ENCODE data around the gene DENND2C. TPM values are rescaled to one million over a fixed set of nuclear protein-coding genes. Genes with fewer than 3 reads are reported as not detected.
A peak's percentile ranks its signal among the peaks of the same experiment; 100 is the strongest.

DENND2C gene
- total RNA-seq (1 to 10 TPM in 3 of 5 experiments, under 1 TPM in 2; 0.27 to 1.6 (median 1.0) TPM), polyA plus RNA-seq (under 1 TPM; 0.28 to 0.89 TPM), total RNA-seq (5.4 reads per million, percentile 25 among the genes with 10 or more reads in this experiment)

GRCh38 chr1:114669562-114670082 lies at the start of gene DENND2C:
Gene DENND2C, minus strand, starts transcription at chr1:114670049. Its CDS starts 44,065 bp downstream, at chr1:114625984.
- intact Hi-C loops (cut with micrococcal nuclease) = loop anchor here (1.0 to 10.0 kb wide), 12 partner anchors 47 to 1597 kb away; partner anchors contain the start of genes BCAS2 (in 2 of the 2), CSDE1 (in 2 of the 2), NRAS (in 2 of the 2) and LRIG2 (in 1 of the 2)

GRCh38 chr1:114719424-114719787 lies 49.6 kb upstream of the DENND2C start:
- no peak for ATAC-seq
- Mint-ChIP-seq H3K27ac (peak overlapping the region in 1 of 9 donors; percentile 32), H3K4me3 (no peak overlapping the region), H3K36me3 (peaks cover 23 to 52% (median 32%) of the 10 kb centered on the region in 5 donors), H3K27me3 (no peaks in the 10 kb centered on the region), H3K9me3 (peaks cover 0 to 5% (median 0%) of the 10 kb centered on the region in 11 donors), H3K4me1 (peaks cover 10 to 24% (median 17%) of the 10 kb centered on the region in 7 donors)
- no peaks in the 10 kb centered on the region for H3K9me3 ChIP-seq (ENCODE audit: control insufficient read depth in 2 of 3, low read length in 3 of 3)
- no peak overlapping the region for H3K27ac ChIP-seq (ENCODE audit: low read depth, low read length)
- H3K36me3 ChIP-seq (ENCODE audit: control insufficient read depth in 2 of 3, insufficient read depth in 3 of 3, low read length in 3 of 3) = peaks cover 32 to 67% (median 45%) of the 10 kb centered on the region in 3 experiments
- intact Hi-C loops (cut with micrococcal nuclease) = loop anchor here in 1 of 2 donors (5.0 kb wide), 1 partner anchor 2002 kb away; the partner anchor contains the start of gene PPM1J
- H3K4me3 ChIP-seq (ENCODE audit: low read length) = no peak overlapping the region
- no peaks in the 10 kb centered on the region for H3K27me3 ChIP-seq (ENCODE audit: control insufficient read depth in 2 of 2, insufficient read depth in 2 of 2, low read length in 2 of 2)
- DNase-seq = no peak
- H3K4me1 ChIP-seq (ENCODE audit: control insufficient read depth in 2 of 2, insufficient read depth in 2 of 2, low read length in 2 of 2) = peaks cover 15 to 17% of the 10 kb centered on the region in 2 donors
- POLR2A ChIA-PET = interaction anchor here (0.6 to 1.4 kb wide), 3 partner anchors 38 to 139 kb away, joined by 3 to 4 read pairs (median 3); partner anchors contain the start of genes BCAS2 and CSDE1
- CTCF ChIA-PET = interaction anchor here (0.6 kb wide), 1 partner anchor 835 kb away, joined by 6 read pairs; no protein-coding TSS in a partner anchor

More at GRCh38 chr1:114669562-114670082, at the start of gene DENND2C:
- POLR2A ChIA-PET = interaction anchor here (1.5 kb wide), 1 partner anchor 159 kb away, joined by 4 read pairs; the partner anchor contains the start of gene TRIM33
- H3K9me3 Mint-ChIP-seq = peaks cover 0 to 1% (median 0%) of the 10 kb centered on the region in 11 donors
- ATAC-seq = peak; percentile 62
- no peak for DNase-seq
- Histone ChIP-seq H3K36me3 (ENCODE audit: control insufficient read depth in 2 of 3, insufficient read depth in 3 of 3, low read length in 3 of 3) (no peaks in the 10 kb centered on the region), H3K9me3 (ENCODE audit: control insufficient read depth in 2 of 3, low read length in 3 of 3) (no peaks in the 10 kb centered on the region), H3K4me3 (ENCODE audit: low read length) (peak within 1 kb of the TSS; percentile 77), H3K27me3 (ENCODE audit: control insufficient read depth in 2 of 2, insufficient read depth in 2 of 2, low read length in 2 of 2) (no peaks in the 10 kb centered on the region), H3K27ac (ENCODE audit: low read depth, low read length) (peak within 1 kb of the TSS; percentile 45), H3K4me1 (ENCODE audit: control insufficient read depth in 2 of 2, insufficient read depth in 2 of 2, low read length in 2 of 2) (no peaks in the 10 kb centered on the region)
- H3K27me3 Mint-ChIP-seq = peaks cover 0 to 56% (median 12%) of the 10 kb centered on the region in 5 donors
- peak within 1 kb of the TSS; percentile 84 to 98 (median 96) for H3K4me3 Mint-ChIP-seq
- H3K4me1 Mint-ChIP-seq = peaks cover 0 to 16% (median 9%) of the 10 kb centered on the region in 7 donors
- peak within 1 kb of the TSS in 7 of 9 donors; percentile 58 to 91 (median 82) for H3K27ac Mint-ChIP-seq
- H3K36me3 Mint-ChIP-seq = peaks cover 0 to 3% (median 0%) of the 10 kb centered on the region in 5 donors
- CTCF ChIA-PET = interaction anchor here (0.6 to 1.6 kb wide), 3 partner anchors 47 to 323 kb away, joined by 3 to 6 read pairs (median 3); no protein-coding TSS in a partner anchor

- Mint-ChIP-seq H3K9me3 (peaks cover 0 to 5% (median 0%) of the 10 kb centered on the region in 11 donors), H3K27ac (peak overlapping the region in 5 of 9 donors; percentile 17 to 54 (median 23)), H3K36me3 (peaks cover 19 to 52% (median 32%) of the 10 kb centered on the region in 5 donors), H3K4me1 (peaks cover 10 to 29% (median 21%) of the 10 kb centered on the region in 7 donors), H3K4me3 (no peak overlapping the region), H3K27me3 (no peaks in the 10 kb centered on the region)
- peaks cover 30 to 61% (median 42%) of the 10 kb centered on the region in 3 experiments for H3K36me3 ChIP-seq (ENCODE audit: control insufficient read depth in 2 of 3, insufficient read depth in 3 of 3, low read length in 3 of 3)
- no peaks in the 10 kb centered on the region for H3K27me3 ChIP-seq (ENCODE audit: control insufficient read depth in 2 of 2, insufficient read depth in 2 of 2, low read length in 2 of 2)
- H3K27ac ChIP-seq (ENCODE audit: low read depth, low read length) = no peak overlapping the region
- no peaks in the 10 kb centered on the region for H3K9me3 ChIP-seq (ENCODE audit: control insufficient read depth in 2 of 3, low read length in 3 of 3)
- H3K4me1 ChIP-seq (ENCODE audit: control insufficient read depth in 2 of 2, insufficient read depth in 2 of 2, low read length in 2 of 2) = peaks cover 17 to 20% of the 10 kb centered on the region in 2 donors
- intact Hi-C loops (cut with micrococcal nuclease) = loop anchor here in 1 of 2 donors (5.0 kb wide), 1 partner anchor 2002 kb away; the partner anchor contains the start of gene PPM1J
- ChIA-PET CTCF (no interaction called here), POLR2A (interaction anchor here (0.8 kb wide), 1 partner anchor 138 kb away, joined by 3 read pairs; the partner anchor contains the start of gene BCAS2)
- ATAC-seq (no peak), DNase-seq (no peak)
- H3K4me3 ChIP-seq (ENCODE audit: low read length) = no peak overlapping the region
These were observed 49.0 kb upstream of the DENND2C start for GRCh38 chr1:114718661-114719423.

- peak; percentile 90 to 96 (median 94) for DNase-seq
These were observed 46.7 kb upstream of the DENND2C start, which contains the start of gene NRAS for GRCh38 chr1:114716304-114717170. Gene NRAS, minus strand, starts transcription at chr1:114716771. Its CDS starts 611 bp downstream, at chr1:114716160.

GRCh38 chr1:114715952-114716303 lies 46.1 kb upstream of the DENND2C start:
- Mint-ChIP-seq H3K4me1 (peaks cover 10 to 34% (median 25%) of the 10 kb centered on the region in 7 donors), H3K27ac (peak overlapping the region; percentile 93 to 99 (median 97)), H3K4me3 (peak overlapping the region; percentile 91 to 100 (median 96)), H3K36me3 (peaks cover 13 to 36% (median 22%) of the 10 kb centered on the region in 5 donors), H3K9me3 (peaks cover 0 to 5% (median 0%) of the 10 kb centered on the region in 11 donors), H3K27me3 (no peaks in the 10 kb centered on the region)
- intact Hi-C loops (cut with micrococcal nuclease) = loop anchor here (1.0 to 5.0 kb wide), 12 partner anchors 41 to 1999 kb away; partner anchors contain the start of genes BCAS2 (in 2 of the 2), CSDE1 (in 2 of the 2), DENND2C (in 2 of the 2) and SIKE1 (in 2 of the 2)
- Histone ChIP-seq H3K27me3 (ENCODE audit: control insufficient read depth in 2 of 2, insufficient read depth in 2 of 2, low read length in 2 of 2) (no peaks in the 10 kb centered on the region), H3K9me3 (ENCODE audit: control insufficient read depth in 2 of 3, low read length in 3 of 3) (no peaks in the 10 kb centered on the region), H3K4me1 (ENCODE audit: control insufficient read depth in 2 of 2, insufficient read depth in 2 of 2, low read length in 2 of 2) (peaks cover 17 to 20% of the 10 kb centered on the region in 2 donors), H3K36me3 (ENCODE audit: control insufficient read depth in 2 of 3, insufficient read depth in 3 of 3, low read length in 3 of 3) (peaks cover 18 to 60% (median 32%) of the 10 kb centered on the region in 3 experiments), H3K27ac (ENCODE audit: low read depth, low read length) (peak overlapping the region; percentile 98), H3K4me3 (ENCODE audit: low read length) (peak overlapping the region; percentile 98)
- CTCF ChIA-PET = no interaction called here
- POLR2A ChIA-PET = interaction anchor here (0.6 to 3.2 kb wide), 11 partner anchors 9 to 373 kb away, joined by 3 to 36 read pairs (median 4); partner anchors contain the start of genes BCAS2, CSDE1, SIKE1 and TRIM33
- ATAC-seq (no peak), DNase-seq (no peak)

More at GRCh38 chr1:114716304-114717170, 46.7 kb upstream of the DENND2C start, which contains the start of gene NRAS:
- Mint-ChIP-seq H3K9me3 (peaks cover 0 to 5% (median 0%) of the 10 kb centered on the region in 11 donors), H3K27ac (peak within 1 kb of the TSS; percentile 93 to 99 (median 97)), H3K4me3 (peak within 1 kb of the TSS; percentile 91 to 100 (median 96)), H3K4me1 (peaks cover 10 to 34% (median 25%) of the 10 kb centered on the region in 7 donors), H3K36me3 (peaks cover 13 to 42% (median 22%) of the 10 kb centered on the region in 5 donors), H3K27me3 (no peaks in the 10 kb centered on the region)
- H3K27ac ChIP-seq (ENCODE audit: low read depth, low read length) = peak within 1 kb of the TSS; percentile 98
- intact Hi-C loops (cut with micrococcal nuclease) = loop anchor here (1.0 to 5.0 kb wide), 12 partner anchors 41 to 1999 kb away; partner anchors contain the start of genes BCAS2 (in 2 of the 2), CSDE1 (in 2 of the 2), DENND2C (in 2 of the 2) and SIKE1 (in 2 of the 2)
- peaks cover 17 to 20% of the 10 kb centered on the region in 2 donors for H3K4me1 ChIP-seq (ENCODE audit: control insufficient read depth in 2 of 2, insufficient read depth in 2 of 2, low read length in 2 of 2)
- CTCF ChIA-PET = no interaction called here
- POLR2A ChIA-PET = interaction anchor here (0.6 to 3.2 kb wide), 8 partner anchors 9 to 205 kb away, joined by 3 to 36 read pairs (median 6); partner anchors contain the start of genes BCAS2, CSDE1, SIKE1 and TRIM33
- peak within 1 kb of the TSS; percentile 98 for H3K4me3 ChIP-seq (ENCODE audit: low read length)
- H3K27me3 ChIP-seq (ENCODE audit: control insufficient read depth in 2 of 2, insufficient read depth in 2 of 2, low read length in 2 of 2) = no peaks in the 10 kb centered on the region
- peak; percentile 98 for ATAC-seq
- H3K36me3 ChIP-seq (ENCODE audit: control insufficient read depth in 2 of 3, insufficient read depth in 3 of 3, low read length in 3 of 3) = peaks cover 19 to 60% (median 32%) of the 10 kb centered on the region in 3 experiments
- H3K9me3 ChIP-seq (ENCODE audit: control insufficient read depth in 2 of 3, low read length in 3 of 3) = no peaks in the 10 kb centered on the region
